ENCODE measurements around the gene RNU7-1. TPM values are rescaled to one million over a fixed set of nuclear protein-coding genes. Genes with fewer than 3 reads are reported as not detected.

RNU7-1 gene
- total RNA-seq, 4 donors from 2014 or later: not detected

GRCh38 chr12:6928022-6928702 lies 15.5 kb upstream of the RNU7-1 start:
- no peak for TF ChIP-seq CTCF (IDR thresholded peaks at IDR 0.05; ENCODE audit: low read depth)

- TF ChIP-seq CTCF (IDR thresholded peaks at IDR 0.05; ENCODE audit: low read depth): no peak
Measured at GRCh38 chr12:6928703-6929407, 14.8 kb upstream of the RNU7-1 start.

- TF ChIP-seq CTCF (IDR thresholded peaks at IDR 0.05; ENCODE audit: low read depth): no peak
Measured at GRCh38 chr12:6929466-6930452, 13.9 kb upstream of the RNU7-1 start.

GRCh38 chr12:6932766-6933165 lies 10.8 kb upstream of the RNU7-1 start:
- no peak for TF ChIP-seq CTCF (IDR thresholded peaks at IDR 0.05; ENCODE audit: low read depth)

GRCh38 chr12:6934110-6934509 lies 9.5 kb upstream of the RNU7-1 start:
- TF ChIP-seq CTCF (IDR thresholded peaks at IDR 0.05; ENCODE audit: low read depth): no peak

- TF ChIP-seq CTCF (IDR thresholded peaks at IDR 0.05; ENCODE audit: low read depth): no peak
Measured at GRCh38 chr12:6935371-6936193, 8.0 kb upstream of the RNU7-1 start.
